Duodenal mucosa (tissue), 2 donors: ENCODE results near the gene MYO7A.

Experiments
- H3K27ac ChIP-seq: one replicate; pipeline ENCODE4 v1.7.0; 2013; ENCODE audit warnings: low read depth, low read length
- H3K27me3 ChIP-seq, 2 donors: one replicate each; pipeline ENCODE4 v1.7.0; 2013; ENCODE audit warnings: low read length in 2 of 2, control low read depth in 1 of 2; ENCODE audit not compliant: insufficient read depth in 2 of 2, control insufficient read depth in 1 of 2
- H3K36me3 ChIP-seq, 2 donors: one replicate each; pipeline ENCODE4 v1.7.0; 2013; ENCODE audit warnings: low read length in 2 of 2, control low read depth in 1 of 2; ENCODE audit not compliant: insufficient read depth in 2 of 2, control insufficient read depth in 1 of 2
- H3K4me1 ChIP-seq, 2 donors: one replicate each; pipeline ENCODE4 v1.7.0; 2013; ENCODE audit warnings: low read length in 2 of 2, control low read depth in 1 of 2; ENCODE audit not compliant: insufficient read depth in 2 of 2, control insufficient read depth in 1 of 2
- H3K4me3 ChIP-seq, 2 donors: one replicate each; pipeline ENCODE4 v1.7.0; 2013; ENCODE audit warnings: low read length in 2 of 2, low read depth in 1 of 2
- H3K9ac ChIP-seq, 2 donors: one replicate each; pipeline ENCODE4 v1.7.0; 2013; ENCODE audit warnings: low read length in 2 of 2, low read depth in 1 of 2
- H3K9me3 ChIP-seq, 2 donors: one replicate each; pipeline ENCODE4 v1.7.0; 2013; ENCODE audit warnings: low read length in 2 of 2, control low read depth in 1 of 2; ENCODE audit not compliant: control insufficient read depth in 1 of 2

The MYO7A gene

DNA sequence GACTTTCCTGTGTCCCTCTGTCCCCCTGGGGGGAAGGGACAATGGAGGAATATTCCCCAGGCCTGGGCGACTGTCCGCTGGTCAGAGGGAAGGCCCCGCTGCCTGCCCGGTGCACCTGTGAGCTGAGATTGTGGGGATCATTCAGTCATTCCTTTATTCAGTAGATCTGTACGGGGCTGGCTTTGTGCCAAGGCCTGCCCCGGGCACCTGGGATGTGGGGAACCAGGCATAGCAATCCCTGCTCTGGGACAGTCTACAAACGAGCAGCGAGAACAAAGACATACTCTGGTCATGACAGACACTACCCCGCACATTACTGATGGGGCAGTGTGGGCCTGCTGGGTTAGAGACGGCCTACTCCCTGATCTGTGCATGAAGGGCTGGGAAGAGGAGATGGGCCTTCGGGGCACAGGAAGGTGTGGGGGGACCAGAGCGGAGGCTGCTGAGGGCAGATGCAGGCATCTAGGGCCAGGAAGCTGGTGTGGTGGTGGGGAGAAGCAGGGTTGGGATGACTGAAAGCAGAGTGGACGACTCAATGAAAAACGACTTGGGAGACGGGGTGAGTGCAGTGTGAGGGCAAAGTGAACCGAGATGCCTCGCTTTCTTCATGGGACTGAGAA, 1.8 kb upstream of the MYO7A start:
- peaks cover 20 to 25% of the 10 kb centered on the region in 2 donors for H3K4me1 ChIP-seq
- peak overlapping the region; percentile 66 to 70 for H3K9ac ChIP-seq
- H3K27ac ChIP-seq = no peak overlapping the region
- no peaks in the 10 kb centered on the region for H3K9me3 ChIP-seq
- no peak overlapping the region for H3K4me3 ChIP-seq
- no peaks in the 10 kb centered on the region for H3K27me3 ChIP-seq
- peaks cover 24 to 37% of the 10 kb centered on the region in 2 donors for H3K36me3 ChIP-seq

DNA sequence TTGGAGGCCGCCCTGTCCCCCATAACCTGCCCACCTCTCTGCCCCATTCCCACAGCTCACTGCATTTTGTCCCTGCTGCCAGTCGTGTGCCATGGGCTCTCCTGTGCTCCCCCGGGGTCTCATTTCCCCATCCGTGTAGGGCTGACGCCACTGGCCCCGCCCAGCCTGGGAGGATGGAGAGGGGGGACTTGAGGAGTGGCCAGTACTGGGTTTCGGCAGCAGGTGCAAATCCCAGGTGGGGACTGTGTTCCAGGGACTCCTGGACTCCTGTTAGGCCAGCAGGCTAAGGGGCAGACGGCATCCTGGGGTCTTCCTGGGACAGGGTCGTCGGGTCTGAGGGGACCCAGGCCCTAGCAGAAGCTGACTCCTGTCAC, 1.2 kb upstream of the MYO7A start:
- H3K9ac ChIP-seq = peak overlapping the region; percentile 66 to 70
- peak overlapping the region; percentile 71 to 73 for H3K4me3 ChIP-seq
- H3K9me3 ChIP-seq = no peaks in the 10 kb centered on the region
- no peaks in the 10 kb centered on the region for H3K27me3 ChIP-seq
- H3K36me3 ChIP-seq = peaks cover 19 to 31% of the 10 kb centered on the region in 2 donors
- H3K4me1 ChIP-seq = peaks cover 23 to 28% of the 10 kb centered on the region in 2 donors
- H3K27ac ChIP-seq = no peak overlapping the region

GRCh38 chr11:77127235-77127911, 673 bp upstream of the MYO7A start:
- Histone ChIP-seq H3K9me3 (no peaks in the 10 kb centered on the region), H3K27ac (no peak overlapping the region), H3K36me3 (peaks cover 14 to 27% of the 10 kb centered on the region in 2 donors), H3K4me3 (peak overlapping the region; percentile 71 to 73), H3K9ac (peak overlapping the region; percentile 66 to 70), H3K4me1 (peaks cover 23 to 28% of the 10 kb centered on the region in 2 donors), H3K27me3 (no peaks in the 10 kb centered on the region)

DNA sequence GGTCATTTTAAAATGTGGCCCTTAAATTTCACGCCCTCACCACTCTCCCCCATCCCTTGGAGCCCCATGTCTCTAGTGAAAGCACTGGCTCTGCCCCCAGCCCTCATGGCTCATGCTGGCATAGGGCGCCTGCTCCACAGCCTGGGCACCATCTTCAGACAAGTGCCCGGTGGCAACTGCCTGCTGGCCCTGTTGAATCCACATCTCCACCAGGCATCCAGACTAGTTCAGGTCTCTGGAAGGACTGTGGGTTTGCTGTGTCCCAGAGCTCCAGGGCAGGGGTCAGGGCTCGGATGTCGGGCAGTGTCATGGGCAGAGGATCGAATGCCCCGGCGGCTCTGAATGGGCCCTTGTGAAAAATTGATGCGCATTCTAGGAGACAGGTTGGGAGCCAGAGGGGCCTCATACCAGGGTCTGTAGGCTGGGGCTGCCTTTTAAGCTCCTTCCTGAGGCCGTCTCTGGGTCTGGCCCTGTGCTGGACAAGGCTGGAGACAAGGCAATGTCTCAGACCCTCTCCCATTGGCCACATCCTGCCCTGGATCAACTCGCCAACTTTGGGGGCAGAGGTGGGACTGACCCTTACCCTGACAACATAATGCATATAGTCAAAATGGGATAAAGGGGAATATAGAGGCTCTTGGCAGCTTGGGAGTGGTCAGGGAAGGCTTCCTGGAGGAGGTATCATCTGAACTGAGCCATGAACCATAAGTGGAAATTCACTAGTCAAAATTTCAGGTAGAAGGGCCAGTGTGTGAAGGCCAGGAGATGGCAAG, 1.2 kb downstream of the MYO7A start:
- Histone ChIP-seq H3K9me3 (no peaks in the 10 kb centered on the region), H3K9ac (no peak overlapping the region), H3K4me3 (no peak overlapping the region), H3K27me3 (no peaks in the 10 kb centered on the region), H3K36me3 (peaks cover 5 to 8% of the 10 kb centered on the region in 2 donors), H3K4me1 (peaks cover 23 to 28% of the 10 kb centered on the region in 2 donors), H3K27ac (no peak overlapping the region)

- no peak overlapping the region for H3K27ac ChIP-seq
- H3K9me3 ChIP-seq = no peaks in the 10 kb centered on the region
- peaks cover 0 to 2% of the 10 kb centered on the region in 2 donors for H3K36me3 ChIP-seq
- H3K4me3 ChIP-seq = no peak overlapping the region
- peaks cover 23 to 28% of the 10 kb centered on the region in 2 donors for H3K4me1 ChIP-seq
- H3K27me3 ChIP-seq = no peaks in the 10 kb centered on the region
- H3K9ac ChIP-seq = no peak overlapping the region
Measured at GRCh38 chr11:77129842-77130756, 2.1 kb downstream of the MYO7A start.

GRCh38 chr11:77130763-77131513, 2.9 kb downstream of the MYO7A start:
- no peaks in the 10 kb centered on the region for H3K9me3 ChIP-seq

DNA sequence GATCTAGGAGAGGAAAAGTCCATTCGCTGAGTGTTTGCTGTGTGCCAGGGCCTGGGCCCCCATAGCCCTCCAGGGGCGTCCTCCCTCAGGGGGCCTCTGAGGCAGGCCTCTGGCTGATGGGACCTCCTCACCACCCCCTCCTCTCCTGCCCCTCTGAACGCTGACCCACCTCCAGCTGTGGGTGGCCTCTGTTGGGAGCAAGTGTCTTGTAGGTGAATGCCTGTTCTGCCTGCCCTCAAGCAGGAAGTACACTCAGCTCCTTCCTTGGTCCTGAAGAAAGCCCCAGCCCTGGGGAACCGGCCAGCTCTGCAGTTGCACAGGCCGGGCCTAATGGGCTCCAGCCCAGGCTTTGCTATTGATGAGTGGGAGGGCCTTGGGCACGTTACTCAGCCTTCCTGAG, 3.5 kb downstream of the MYO7A start:
- peaks cover 23 to 24% of the 10 kb centered on the region in 2 donors for H3K4me1 ChIP-seq

More at GRCh38 chr11:77130763-77131513, 2.9 kb downstream of the MYO7A start:
- Histone ChIP-seq H3K27ac (no peak overlapping the region), H3K4me3 (no peak overlapping the region), H3K9ac (no peak overlapping the region), H3K36me3 (no peaks in the 10 kb centered on the region), H3K27me3 (no peaks in the 10 kb centered on the region), H3K4me1 (peaks cover 23 to 28% of the 10 kb centered on the region in 2 donors)

GRCh38 chr11:77135069-77135468, 7.0 kb downstream of the MYO7A start:
- Histone ChIP-seq H3K36me3 (no peaks in the 10 kb centered on the region), H3K4me3 (no peak overlapping the region), H3K27me3 (no peaks in the 10 kb centered on the region), H3K9ac (no peak overlapping the region), H3K27ac (no peak overlapping the region), H3K9me3 (no peaks in the 10 kb centered on the region), H3K4me1 (peaks cover 8 to 17% of the 10 kb centered on the region in 2 donors)

More for the DNA sequence above, 3.5 kb downstream of the MYO7A start:
- Histone ChIP-seq H3K9ac (no peak overlapping the region), H3K4me3 (no peak overlapping the region), H3K27me3 (no peaks in the 10 kb centered on the region), H3K27ac (no peak overlapping the region), H3K9me3 (no peaks in the 10 kb centered on the region), H3K36me3 (no peaks in the 10 kb centered on the region)

DNA sequence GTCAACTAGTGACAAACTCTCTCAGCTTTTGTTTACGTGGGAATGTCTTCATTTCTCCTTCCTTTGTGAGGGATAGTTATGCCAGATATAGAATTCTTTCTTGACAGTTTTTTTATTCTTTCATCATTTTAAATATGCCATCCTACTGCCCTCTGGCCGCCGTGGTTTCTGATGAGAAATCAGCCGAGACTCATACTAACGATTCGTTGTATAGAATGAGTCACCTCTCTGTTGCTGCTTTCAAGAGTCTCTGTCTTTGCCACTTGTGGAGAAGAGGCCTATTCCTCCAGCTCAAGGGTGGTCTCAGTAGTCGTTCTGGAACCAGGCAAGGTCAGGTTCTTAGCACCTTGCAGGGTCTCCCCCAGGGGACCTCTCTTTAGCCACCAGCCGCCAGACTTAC, 8.0 kb downstream of the MYO7A start:
- H3K27ac ChIP-seq = no peak overlapping the region
- no peaks in the 10 kb centered on the region for H3K9me3 ChIP-seq
- no peak overlapping the region for H3K4me3 ChIP-seq
- no peaks in the 10 kb centered on the region for H3K36me3 ChIP-seq
- H3K27me3 ChIP-seq = no peaks in the 10 kb centered on the region
- no peak overlapping the region for H3K9ac ChIP-seq
- peaks cover 5 to 23% of the 10 kb centered on the region in 2 donors for H3K4me1 ChIP-seq
